Kidney (tissue), 14 donors: ENCODE results near the gene THRB. TPM values are rescaled to one million over a fixed set of nuclear protein-coding genes. Genes with fewer than 3 reads are reported as not detected.

ENCODE experiments used
- DNase-seq, 5 donors: peaks; one replicate each; pipeline ENCODE4 v3.0.0-alpha.2; 2013 to 2020
- FAIRE-seq: peaks from 2 replicates; lab custom pipeline; 2012; peaks lifted over from hg19 to GRCh38; lab: Jason Lieb, UNC
- H3K27ac ChIP-seq, 2 donors: one replicate each; pipeline ENCODE4 v1.7.0; 2013; ENCODE audit warnings: low read depth in 2 of 2, low read length in 2 of 2, inconsistent platforms in 1 of 2
- H3K27me3 ChIP-seq: one replicate; pipeline ENCODE4 v1.7.1; 2013; ENCODE audit warnings: low read length, inconsistent platforms; ENCODE audit not compliant: control insufficient read depth, insufficient read depth
- H3K36me3 ChIP-seq, 3 donors: one replicate each; pipeline versions ENCODE4 v1.7.0 to v1.7.1; 2013; ENCODE audit warnings: low read length in 3 of 3, control low read depth in 1 of 3, inconsistent platforms in 1 of 3; ENCODE audit not compliant: insufficient read depth in 3 of 3, control insufficient read depth in 2 of 3
- H3K4me1 ChIP-seq, 3 donors: one replicate each; pipeline versions ENCODE4 v1.7.0 to v1.7.1; 2013; ENCODE audit warnings: low read length in 3 of 3, inconsistent platforms in 1 of 3, low read depth in 1 of 3; ENCODE audit not compliant: control insufficient read depth in 2 of 3, insufficient read depth in 2 of 3
- H3K4me3 ChIP-seq, 3 donors: one replicate each; pipeline versions ENCODE4 v1.7.0 to v1.8.1; 2013; ENCODE audit warnings: low read length in 3 of 3, control low read depth in 1 of 3, inconsistent platforms in 1 of 3
- H3K9ac ChIP-seq, 3 donors: one replicate each; pipeline versions ENCODE4 v1.7.0 to v1.7.1; 2013; ENCODE audit warnings: low read length in 3 of 3, control low read depth in 1 of 3, inconsistent platforms in 1 of 3
- H3K9me3 ChIP-seq, 3 donors: one replicate each; pipeline versions ENCODE4 v1.7.0 to v1.7.1; 2013; ENCODE audit warnings: low read length in 3 of 3, control low read depth in 1 of 3, inconsistent platforms in 1 of 3; ENCODE audit not compliant: control insufficient read depth in 2 of 3, insufficient read depth in 1 of 3
- intact Hi-C: fragments of 100-400 bp; cut with DNase I; formaldehyde crosslinking; loops from one replicate; pipeline ENCODE4 v1.11.1; 2022
- polyA plus RNA-seq: library from polyadenylated mRNA; stranded (reverse); fragments of 350-450 nt; fragmentation: Illumina TruSeq; extraction: RNeasy Lipid Tissue Mini Kit (QIAGEN cat#74804); gene quantifications from one replicate; pipeline ENCODE4 v1.2.3, GENCODE V29; 2014; ENCODE audit warnings: low read depth, low replicate concordance; ENCODE audit not compliant: insufficient read depth
- total RNA-seq: library from RNA; stranded (reverse); fragmentation: NEBNext Ultra II Directional; extraction: Animal tissue kit (Norgen Biotek cat#: 25700); gene quantifications from one replicate; pipeline ENCODE4 v1.2.1, GENCODE V29; 2021
- TF ChIP-seq, protein P1 (sequence below): IDR thresholded peaks from 3 replicates; pipeline ENCODE4 v1.5.1; 2012; ENCODE audit warnings: mild to moderate bottlenecking, moderate library complexity, borderline replicate concordance; ENCODE audit not compliant: insufficient read depth; ENCODE audit errors: extremely low read depth
- donor health status: control.
- donor health status: control.
- donor health status: control.
- donor health status: control.
- donor health status: control.
- donor health status: DM: yes; HTN: yes; CAD: no.
- donor health status: Normal renal cell carcinoma (clear cell type).

THRB gene
- total and polyA plus RNA-seq, 2 donors from 2014 or later: 4.5 to 17.2 TPM

DNA sequence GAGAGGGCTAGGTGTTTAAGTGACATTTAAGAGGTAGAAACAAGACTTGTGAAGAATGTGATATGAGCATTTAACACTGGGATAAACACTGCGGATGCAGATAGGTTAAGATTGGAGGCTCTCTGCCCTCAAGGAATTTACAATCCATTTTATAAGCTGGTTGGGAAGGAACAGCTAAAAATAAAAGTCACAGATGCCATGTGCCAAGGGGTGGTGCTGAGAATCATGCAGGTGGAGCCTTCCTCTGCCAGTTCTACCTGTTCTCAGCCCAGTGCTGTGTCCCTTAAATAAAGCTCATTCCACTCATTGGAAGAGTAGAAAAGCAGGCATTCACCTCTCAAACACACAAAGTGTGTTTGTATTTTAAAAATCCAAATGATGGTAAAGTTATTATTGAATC lies 261.9 kb downstream of the THRB start:
- Histone ChIP-seq H3K9ac (no peak overlapping the region), H3K9me3 (no peaks in the 10 kb centered on the region), H3K27me3 (no peaks in the 10 kb centered on the region), H3K27ac (no peak overlapping the region), H3K4me3 (no peak overlapping the region), H3K4me1 (peaks cover 0 to 6% (median 0%) of the 10 kb centered on the region in 3 donors), H3K36me3 (no peaks in the 10 kb centered on the region)
- intact Hi-C loops: loop anchor here (10.0 kb wide), 1 partner anchor 228 kb away; no protein-coding TSS in a partner anchor
- FAIRE-seq: no peak
- no peak for DNase-seq
- TF ChIP-seq, protein P1, sequence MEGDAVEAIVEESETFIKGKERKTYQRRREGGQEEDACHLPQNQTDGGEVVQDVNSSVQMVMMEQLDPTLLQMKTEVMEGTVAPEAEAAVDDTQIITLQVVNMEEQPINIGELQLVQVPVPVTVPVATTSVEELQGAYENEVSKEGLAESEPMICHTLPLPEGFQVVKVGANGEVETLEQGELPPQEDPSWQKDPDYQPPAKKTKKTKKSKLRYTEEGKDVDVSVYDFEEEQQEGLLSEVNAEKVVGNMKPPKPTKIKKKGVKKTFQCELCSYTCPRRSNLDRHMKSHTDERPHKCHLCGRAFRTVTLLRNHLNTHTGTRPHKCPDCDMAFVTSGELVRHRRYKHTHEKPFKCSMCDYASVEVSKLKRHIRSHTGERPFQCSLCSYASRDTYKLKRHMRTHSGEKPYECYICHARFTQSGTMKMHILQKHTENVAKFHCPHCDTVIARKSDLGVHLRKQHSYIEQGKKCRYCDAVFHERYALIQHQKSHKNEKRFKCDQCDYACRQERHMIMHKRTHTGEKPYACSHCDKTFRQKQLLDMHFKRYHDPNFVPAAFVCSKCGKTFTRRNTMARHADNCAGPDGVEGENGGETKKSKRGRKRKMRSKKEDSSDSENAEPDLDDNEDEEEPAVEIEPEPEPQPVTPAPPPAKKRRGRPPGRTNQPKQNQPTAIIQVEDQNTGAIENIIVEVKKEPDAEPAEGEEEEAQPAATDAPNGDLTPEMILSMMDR: no peak

DNA sequence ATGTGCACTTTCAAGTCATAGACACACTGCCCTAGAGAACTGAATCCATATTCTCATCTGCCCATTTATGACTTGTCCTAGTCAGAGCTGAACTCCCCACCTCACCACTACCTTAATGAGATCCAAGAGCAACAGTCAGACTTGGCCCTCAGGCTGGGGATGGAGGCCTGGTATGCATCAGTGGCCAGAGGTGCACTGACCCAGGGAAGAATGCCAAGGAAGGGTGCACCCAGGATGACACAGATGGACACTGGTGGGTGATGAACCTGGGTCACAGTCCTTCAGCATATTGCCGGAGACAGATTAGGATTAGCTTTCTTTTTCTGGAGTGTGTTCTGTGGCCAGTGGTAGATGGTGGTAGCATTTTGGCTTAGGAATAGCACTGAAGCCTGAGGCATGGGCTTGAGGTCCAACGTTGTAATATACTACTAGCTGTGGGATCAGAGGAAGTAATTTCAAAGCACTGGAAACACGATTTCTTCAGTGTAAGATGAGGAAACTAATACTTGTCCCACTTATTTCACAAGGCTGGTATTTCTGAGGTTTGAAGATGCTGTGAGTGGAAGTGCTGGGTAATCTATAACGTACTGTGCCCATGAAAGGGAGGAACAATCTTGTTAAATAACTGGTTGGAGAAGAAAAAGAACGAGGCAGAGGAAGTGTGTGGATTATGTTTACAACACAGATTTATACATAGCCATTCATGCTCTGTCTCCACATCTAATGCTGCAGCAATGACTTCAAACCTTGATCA lies 265.0 kb downstream of the THRB start:
- H3K27ac ChIP-seq: no peak overlapping the region
- peaks cover 0 to 4% (median 0%) of the 10 kb centered on the region in 3 donors for H3K4me1 ChIP-seq
- TF ChIP-seq, protein P1: no peak
- no peak for DNase-seq
- no peak overlapping the region for H3K9ac ChIP-seq
- H3K27me3 ChIP-seq: no peaks in the 10 kb centered on the region
- intact Hi-C loops: loop anchor here (10.0 kb wide), 1 partner anchor 225 kb away; no protein-coding TSS in a partner anchor
- H3K4me3 ChIP-seq: no peak overlapping the region
- FAIRE-seq: no peak
- peaks cover 0 to 12% (median 0%) of the 10 kb centered on the region in 3 donors for H3K36me3 ChIP-seq
- no peaks in the 10 kb centered on the region for H3K9me3 ChIP-seq

DNA sequence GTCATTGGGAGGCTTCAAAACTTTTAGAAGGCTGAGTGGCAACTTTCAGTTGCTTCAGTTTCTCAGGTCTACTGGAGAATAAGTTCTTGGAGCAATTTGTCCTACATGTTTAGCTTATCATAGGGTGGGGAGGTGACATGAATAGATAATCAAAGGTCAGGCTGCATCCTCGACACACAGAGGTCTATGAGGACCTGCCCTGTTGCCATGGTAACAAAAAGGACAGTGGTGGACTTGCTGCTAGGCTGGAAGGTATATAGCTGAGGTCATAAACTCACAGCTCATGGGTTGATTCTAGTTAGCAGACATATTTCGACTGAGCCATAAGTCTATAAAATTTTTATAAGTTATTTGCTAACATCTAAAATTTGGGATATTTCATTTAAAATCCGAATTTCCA lies 267.0 kb downstream of the THRB start:
- Histone ChIP-seq H3K9me3 (no peaks in the 10 kb centered on the region), H3K9ac (no peak overlapping the region), H3K27me3 (no peaks in the 10 kb centered on the region), H3K4me1 (peaks cover 0 to 4% (median 0%) of the 10 kb centered on the region in 3 donors), H3K4me3 (no peak overlapping the region), H3K27ac (no peak overlapping the region), H3K36me3 (peaks cover 0 to 12% (median 0%) of the 10 kb centered on the region in 3 donors)
- DNase-seq: no peak
- FAIRE-seq: no peak
- intact Hi-C loops: no loop called here
- TF ChIP-seq, protein P1: no peak
